Osteoblast (primary cell): ENCODE measurements around the gene SAMD11. TPM values are rescaled to one million over a fixed set of nuclear protein-coding genes. Genes with fewer than 3 reads are reported as not detected.

Source experiments
- DNase-seq: peaks from one replicate; pipeline ENCODE4 v3.0.0; 2011; ENCODE audit warnings: low spot score, mixed read lengths; ENCODE audit not compliant: insufficient read length; ENCODE audit errors: missing footprints
- H2AFZ ChIP-seq: 2 replicates; pipeline ENCODE4 v1.6.0; 2011; ENCODE audit warnings: mild to moderate bottlenecking, low read length
- H3K27ac ChIP-seq: 2 replicates; pipeline ENCODE4 v1.5.1; 2011; ENCODE audit warnings: mild to moderate bottlenecking, low read depth, low read length, moderate library complexity
- H3K27me3 ChIP-seq: 2 replicates; pipeline ENCODE4 v1.6.0; 2012; ENCODE audit warnings: mild to moderate bottlenecking, control low read depth, inconsistent platforms, low read length, moderate library complexity; ENCODE audit not compliant: insufficient read depth
- H3K36me3 ChIP-seq: 2 replicates; pipeline ENCODE4 v1.5.1; 2011; ENCODE audit warnings: mild to moderate bottlenecking, low read length, control low read depth, moderate library complexity; ENCODE audit not compliant: insufficient read depth
- H3K4me1 ChIP-seq: 2 replicates; pipeline ENCODE4 v1.5.1; 2011; ENCODE audit warnings: mild to moderate bottlenecking, low read length, control low read depth, moderate library complexity; ENCODE audit not compliant: insufficient read depth
- H3K4me2 ChIP-seq: 2 replicates; pipeline ENCODE4 v1.6.0; 2011; ENCODE audit warnings: mild to moderate bottlenecking, low read length; ENCODE audit not compliant: insufficient read depth
- H3K4me3 ChIP-seq: fragments of 200-600 bp; sonication (generic); 3 replicates; pipeline ENCODE4 v1.5.1; 2012; ENCODE audit warnings: mild to moderate bottlenecking, low read length, inconsistent platforms; ENCODE audit not compliant: insufficient read depth
- H3K79me2 ChIP-seq: 2 replicates; pipeline ENCODE4 v1.6.0; 2012; ENCODE audit warnings: mild to moderate bottlenecking, low read length, control low read depth, inconsistent platforms; ENCODE audit not compliant: insufficient read depth
- H3K9me3 ChIP-seq: 2 replicates; pipeline ENCODE4 v1.5.1; 2011; ENCODE audit warnings: low read depth, low read length, control low read depth
- H4K20me1 ChIP-seq: 2 replicates; pipeline ENCODE4 v1.6.0; 2012; ENCODE audit warnings: mild to moderate bottlenecking, low read length, control low read depth; ENCODE audit not compliant: insufficient read depth
- CTCF ChIP-seq: IDR thresholded peaks from 2 replicates; pipeline ENCODE4 v1.5.1; 2011; ENCODE audit warnings: mild to moderate bottlenecking, low read depth, low read length, moderate library complexity; ENCODE audit errors: extremely low read depth
- total RNA-seq: library from RNA; depleted of rRNA; stranded (reverse); fragments of >200 nt; gene quantifications from 2 replicates; pipeline ENCODE4 v1.2.3, GENCODE V29; 2012

Gene SAMD11
- total RNA-seq, 1 donor = 8.3 TPM

GRCh38 chr1:924656-925560 is 1.2 kb downstream of the SAMD11 start:
- H3K9me3 ChIP-seq = no peaks in the 10 kb centered on the region
- H3K4me2 ChIP-seq = peak overlapping the region; percentile 80
- peak; percentile 96 for DNase-seq
- no peaks in the 10 kb centered on the region for H3K36me3 ChIP-seq
- H3K27me3 ChIP-seq = peaks cover 3% of the 10 kb centered on the region
- H4K20me1 ChIP-seq = peaks cover 59% of the 10 kb centered on the region
- H3K4me3 ChIP-seq = peak overlapping the region; percentile 75
- H3K27ac ChIP-seq = no peak overlapping the region
- TF ChIP-seq CTCF = no peak
- peaks cover 19% of the 10 kb centered on the region for H3K4me1 ChIP-seq
- H2AFZ ChIP-seq = no peak overlapping the region
- no peaks in the 10 kb centered on the region for H3K79me2 ChIP-seq

- Histone ChIP-seq H3K79me2 (no peaks in the 10 kb centered on the region), H3K36me3 (no peaks in the 10 kb centered on the region), H2AFZ (no peak overlapping the region), H3K9me3 (no peaks in the 10 kb centered on the region), H3K4me1 (peaks cover 13% of the 10 kb centered on the region), H3K27ac (no peak overlapping the region), H3K4me2 (peak overlapping the region; percentile 80), H4K20me1 (peaks cover 54% of the 10 kb centered on the region), H3K4me3 (peak overlapping the region; percentile 75), H3K27me3 (no peaks in the 10 kb centered on the region)
- DNase-seq = peak; percentile 96
- TF ChIP-seq CTCF = no peak
Observed at GRCh38 chr1:925561-926421, 2.1 kb downstream of the SAMD11 start.

GRCh38 chr1:927234-927633 is 3.5 kb downstream of the SAMD11 start:
- no peaks in the 10 kb centered on the region for H3K79me2 ChIP-seq
- H3K36me3 ChIP-seq = no peaks in the 10 kb centered on the region
- H3K4me2 ChIP-seq = no peak overlapping the region
- no peak for TF ChIP-seq CTCF
- no peaks in the 10 kb centered on the region for H3K27me3 ChIP-seq
- H3K4me1 ChIP-seq = peaks cover 4% of the 10 kb centered on the region
- H4K20me1 ChIP-seq = peaks cover 51% of the 10 kb centered on the region
- no peak overlapping the region for H3K4me3 ChIP-seq
- H3K9me3 ChIP-seq = no peaks in the 10 kb centered on the region
- no peak overlapping the region for H2AFZ ChIP-seq
- no peak for DNase-seq
- H3K27ac ChIP-seq = no peak overlapping the region

- H3K79me2 ChIP-seq = no peaks in the 10 kb centered on the region
- H3K9me3 ChIP-seq = no peaks in the 10 kb centered on the region
- no peak overlapping the region for H3K4me3 ChIP-seq
- no peak overlapping the region for H3K4me2 ChIP-seq
- H3K4me1 ChIP-seq = peaks cover 4% of the 10 kb centered on the region
- no peak for TF ChIP-seq CTCF
- no peak for DNase-seq
- no peaks in the 10 kb centered on the region for H3K27me3 ChIP-seq
- H2AFZ ChIP-seq = no peak overlapping the region
- no peak overlapping the region for H3K27ac ChIP-seq
- no peaks in the 10 kb centered on the region for H3K36me3 ChIP-seq
- H4K20me1 ChIP-seq = peaks cover 47% of the 10 kb centered on the region
Observed at GRCh38 chr1:927748-928147, 4.0 kb downstream of the SAMD11 start.
